Measurements from ENCODE around the gene FGGY.

- TF ChIP-seq EZH2 (IDR thresholded peaks at IDR 0.05), result no peak
- TF ChIP-seq, protein P1, sequence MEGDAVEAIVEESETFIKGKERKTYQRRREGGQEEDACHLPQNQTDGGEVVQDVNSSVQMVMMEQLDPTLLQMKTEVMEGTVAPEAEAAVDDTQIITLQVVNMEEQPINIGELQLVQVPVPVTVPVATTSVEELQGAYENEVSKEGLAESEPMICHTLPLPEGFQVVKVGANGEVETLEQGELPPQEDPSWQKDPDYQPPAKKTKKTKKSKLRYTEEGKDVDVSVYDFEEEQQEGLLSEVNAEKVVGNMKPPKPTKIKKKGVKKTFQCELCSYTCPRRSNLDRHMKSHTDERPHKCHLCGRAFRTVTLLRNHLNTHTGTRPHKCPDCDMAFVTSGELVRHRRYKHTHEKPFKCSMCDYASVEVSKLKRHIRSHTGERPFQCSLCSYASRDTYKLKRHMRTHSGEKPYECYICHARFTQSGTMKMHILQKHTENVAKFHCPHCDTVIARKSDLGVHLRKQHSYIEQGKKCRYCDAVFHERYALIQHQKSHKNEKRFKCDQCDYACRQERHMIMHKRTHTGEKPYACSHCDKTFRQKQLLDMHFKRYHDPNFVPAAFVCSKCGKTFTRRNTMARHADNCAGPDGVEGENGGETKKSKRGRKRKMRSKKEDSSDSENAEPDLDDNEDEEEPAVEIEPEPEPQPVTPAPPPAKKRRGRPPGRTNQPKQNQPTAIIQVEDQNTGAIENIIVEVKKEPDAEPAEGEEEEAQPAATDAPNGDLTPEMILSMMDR (IDR thresholded peaks at IDR 0.05), result no peak
- TF ChIP-seq EZH2phosphoT487 (IDR thresholded peaks at IDR 0.05), result no peak
Measured at GRCh38 chr1:59683197-59683596, 386.3 kb downstream of the FGGY start.

All from neural progenitor cell (in vitro differentiated cells).